K562 (cell line): ENCODE data around the gene LMBR1. TPM values are rescaled to one million over a fixed set of nuclear protein-coding genes. Genes with fewer than 3 reads are reported as not detected.

Experiments used
- ARID1B ChIP-seq: fragments of 450-650 bp; IDR thresholded peaks from 2 replicates; pipeline ENCODE4 v1.6.1; 2016; ENCODE audit warnings: antibody characterized with exemption, mild to moderate bottlenecking, inconsistent platforms
- ARID3A ChIP-seq: IDR thresholded peaks from 2 replicates; pipeline ENCODE4 v1.6.1; 2012; ENCODE audit warnings: low read depth, low read length, improper control_type of control experiment, borderline replicate concordance
- ARID4B ChIP-seq: sonication (generic); formaldehyde crosslinking; IDR thresholded peaks from 2 replicates; pipeline ENCODE4 v1.8.0; 2022; ENCODE audit warnings: mild to moderate bottlenecking, missing genetic modification reagents
- CBFA2T2 ChIP-seq: fragments of 450-650 bp; conservative IDR thresholded peaks from 2 replicates; pipeline ENCODE4 v1.6.1; 2017; ENCODE audit warnings: mild to moderate bottlenecking
- CC2D1A ChIP-seq: fragments of 450-650 bp; IDR thresholded peaks from 2 replicates; pipeline ENCODE4 v1.6.1; 2017; ENCODE audit warnings: mild to moderate bottlenecking
- GATA2 ChIP-seq: sonication (generic); formaldehyde crosslinking; IDR thresholded peaks from 2 replicates; pipeline ENCODE4 v1.4.0; 2020; ENCODE audit warnings: mild to moderate bottlenecking, missing genetic modification reagents
- HCFC1 ChIP-seq: IDR thresholded peaks from 2 replicates; pipeline ENCODE4 v1.6.1; 2012; ENCODE audit warnings: low read depth, low read length, improper control_type of control experiment
- HINFP ChIP-seq: fragments of 450-650 bp; conservative IDR thresholded peaks from 2 replicates; pipeline ENCODE4 v1.6.1; 2016; ENCODE audit warnings: missing genetic modification characterization, low read depth, mild to moderate bottlenecking, control low read depth, missing compliant biosample characterization
- ILK ChIP-seq: fragments of 450-650 bp; IDR thresholded peaks from 2 replicates; pipeline ENCODE4 v1.6.1; 2016; ENCODE audit warnings: missing genetic modification characterization, low read depth, mild to moderate bottlenecking, missing compliant biosample characterization, moderate library complexity, borderline replicate concordance
- MAFF ChIP-seq: IDR thresholded peaks from 2 replicates; pipeline ENCODE4 v1.6.1; 2012; ENCODE audit warnings: low read length, improper control_type of control experiment
- MYBL2 ChIP-seq, 2 experiments: fragments of 450-650 bp in 1 of 2; sonication (generic) in 1 of 2; formaldehyde crosslinking in 1 of 2; IDR thresholded peaks; 2 replicates each; pipeline versions ENCODE4 v1.6.1 to v1.8.1; 2017 to 2022; ENCODE audit warnings: borderline replicate concordance in 1 of 2, inconsistent platforms in 1 of 2, low read depth in 1 of 2, mild to moderate bottlenecking in 1 of 2, missing genetic modification reagents in 1 of 2, moderate library complexity in 1 of 2
- NCOR1 ChIP-seq: fragments of 450-650 bp; IDR thresholded peaks from 2 replicates; pipeline ENCODE4 v1.6.1; 2016; ENCODE audit warnings: mild to moderate bottlenecking, moderate library complexity
- PML ChIP-seq: IDR thresholded peaks from 2 replicates; pipeline ENCODE4 v1.6.1; 2012; ENCODE audit warnings: low read length, inconsistent platforms
- SMARCE1 ChIP-seq: fragments of 450-650 bp; IDR thresholded peaks from 2 replicates; pipeline ENCODE4 v1.7.1; 2016; ENCODE audit warnings: mild to moderate bottlenecking
- SRF ChIP-seq, 2 experiments: fragments of 250-450, 450-650 bp in 1 of 2; sonication (Bioruptor Pico) in 1 of 2; sonication (generic) in 1 of 2; formaldehyde crosslinking; IDR thresholded peaks; 2 replicates each; pipeline versions ENCODE4 v1.5.0 to v1.5.1; 2020 to 2022; ENCODE audit warnings: mild to moderate bottlenecking in 1 of 2, missing genetic modification reagents in 1 of 2
- TAL1 ChIP-seq: fragments of 450-650 bp; IDR thresholded peaks from 2 replicates; pipeline ENCODE4 v1.6.1; 2016; ENCODE audit warnings: mild to moderate bottlenecking
- TRIM24 ChIP-seq, 2 experiments: fragments of 450-650 bp; IDR thresholded peaks; 2 replicates each; pipeline ENCODE4 v1.6.1; 2016
- XRCC4 ChIP-seq: IDR thresholded peaks from one replicate; pipeline ENCODE4 v1.6.1; 2011; ENCODE audit not compliant: insufficient read depth, insufficient read length; ENCODE audit errors: extremely low read depth
- ZNF134 ChIP-seq: fragments of 250-450 bp; sonication (Bioruptor Pico); conservative IDR thresholded peaks from 2 replicates; pipeline ENCODE4 v1.4.0; 2020
- ZNF280B ChIP-seq: fragments of 250-450 bp; sonication (Bioruptor Pico); IDR thresholded peaks from 2 replicates; pipeline ENCODE4 v1.5.1; 2021; ENCODE audit warnings: mild to moderate bottlenecking
- ZNF785 ChIP-seq: fragments of 250-450 bp; sonication (Bioruptor Pico); IDR thresholded peaks from 2 replicates; pipeline ENCODE4 v1.4.0; 2020; ENCODE audit warnings: mild to moderate bottlenecking
- polyA plus RNA-seq, 8 experiments: library from polyadenylated mRNA; depleted of rRNA in 4 of 8; stranded (reverse) in 5 of 8; unstranded in 3 of 8; fragments of >200 nt; fragmentation: Nextera tagmentation in 2 of 8; fragmentation: Illumina TruSeq in 1 of 8; extraction: Ambion mirVana in 2 of 8; extraction: Trizol in 1 of 8; gene quantifications; 2 replicates each; pipeline versions ENCODE4 v1.2.1 to v1.2.3, GENCODE V29; 2011 to 2014; ENCODE audit warnings: inconsistent platforms in 1 of 8, missing spikeins in 1 of 8
- total RNA-seq, 7 experiments: library from RNA; depleted of rRNA in 6 of 7; stranded (reverse); fragments of >200 nt in 6 of 7; fragmentation: Illumina TruSeq in 2 of 7; extraction: Trizol in 2 of 7; gene quantifications; 2 replicates each; pipeline versions ENCODE4 v1.2.1 to v1.2.3, GENCODE V29; 2011 to 2021; ENCODE audit warnings: low replicate concordance in 1 of 7

Gene LMBR1
- total and polyA plus RNA-seq, 9 of the 15 experiments (the other 6 are each of a cell fraction or from before 2014, with no cell fraction given), result 7.7 to 90.0 (median 59.9) TPM

GRCh38 chr7:156772725-156773124, 120.3 kb downstream of the LMBR1 start (continued):
- TF ChIP-seq ZNF280B (CRISPR knock-in tag) (no peak), HCFC1 (no peak), SRF (CRISPR knock-in tag; IDR thresholded peaks at IDR 0.05) (no peak), ZNF134 (CRISPR knock-in tag) (no peak), XRCC4 (no peak), PML (0 out of 2 replicates have a peak, but pooled peaks have one; percentile 32), MYBL2 (IDR thresholded peaks at IDR 0.05; ENCODE audit: low read depth) (no peak), MYBL2 (CRISPR knock-in tag; IDR thresholded peaks at IDR 0.05; ENCODE audit: borderline replicate concordance) (no peak), ARID1B (peak; percentile 79), HINFP (no peak), NCOR1 (peak; percentile 18; the same call in 1 of the 2 replicates), TAL1 (peak; percentile 52), ARID3A (0 out of 2 replicates have a peak, but pooled peaks have one; percentile 47), SMARCE1 (peak; percentile 52; the same call in 1 of the 2 replicates), GATA2 (no peak), ZNF785 (CRISPR knock-in tag) (no peak), CC2D1A (0 out of 2 replicates have a peak, but pooled peaks have one; percentile 25), MAFF (no peak), ILK (tag) (no peak), ARID4B (no peak), CBFA2T2 (no peak; the same call in 1 of the 2 replicates), TRIM24 (IDR thresholded peaks at IDR 0.05) (peak; percentile 17 to 42; a peak in 1 of 4 replicates)
